ENCODE results near the gene MPPED2. TPM values are rescaled to one million over a fixed set of nuclear protein-coding genes. Genes with fewer than 3 reads are reported as not detected.

The MPPED2 gene
- total RNA-seq, 2 donors from 2014 or later = 1.6 to 3.1 TPM

- Histone ChIP-seq H3K9me3 (no peaks in the 10 kb centered on the region), H3K27me3 (no peaks in the 10 kb centered on the region), H3K4me3 (no peak overlapping the region), H3K4me1 (no peaks in the 10 kb centered on the region), H3K36me3 (replicated peaks in 1 of 2; ENCODE audit: insufficient read depth in 1 of 2, low read depth in 2 of 2) (no peaks in the 10 kb centered on the region), H3K27ac (no peak overlapping the region)
- intact Hi-C loops (cut with DNase I) = no loop called here
- WGBS, 2 donors = 58 to 64% methylated on average over 2 of the region's 2 CpGs
- ATAC-seq (no peak), DNase-seq (no peak)
- TF ChIP-seq CTCF (IDR thresholded peaks at IDR 0.05) (no peak), POLR2A (IDR thresholded peaks at IDR 0.05) (no peak)
Observed at GRCh38 chr11:30510750-30511149, 75.4 kb downstream of the MPPED2 start.

- intact Hi-C loops (cut with DNase I) = no loop called here
- H3K4me1 ChIP-seq = no peaks in the 10 kb centered on the region
- 52 to 66% methylated on average over 2 of the region's 2 CpGs for WGBS, 2 donors
Observed at GRCh38 chr11:30509364-30509763, 76.8 kb downstream of the MPPED2 start.

GRCh38 chr11:30508594-30508993 is 77.6 kb downstream of the MPPED2 start:
- Histone ChIP-seq H3K4me3 (no peak overlapping the region), H3K4me1 (no peaks in the 10 kb centered on the region), H3K36me3 (replicated peaks in 1 of 2; ENCODE audit: insufficient read depth in 1 of 2, low read depth in 2 of 2) (no peaks in the 10 kb centered on the region), H3K27ac (no peak overlapping the region), H3K9me3 (no peaks in the 10 kb centered on the region), H3K27me3 (no peaks in the 10 kb centered on the region)
- TF ChIP-seq POLR2A (IDR thresholded peaks at IDR 0.05) = no peak
- no peak for TF ChIP-seq CTCF (IDR thresholded peaks at IDR 0.05)
- 40% methylated on average over 3 of the region's 3 CpGs for WGBS, 2 donors
- intact Hi-C loops (cut with DNase I) = no loop called here
- ATAC-seq (no peak), DNase-seq (no peak)

More at GRCh38 chr11:30509364-30509763, 76.8 kb downstream of the MPPED2 start:
- H3K4me3 ChIP-seq = no peak overlapping the region
- H3K27me3 ChIP-seq = no peaks in the 10 kb centered on the region
- ATAC-seq (no peak), DNase-seq (no peak)
- no peak overlapping the region for H3K27ac ChIP-seq
- no peaks in the 10 kb centered on the region for H3K9me3 ChIP-seq
- TF ChIP-seq POLR2A (IDR thresholded peaks at IDR 0.05) (no peak), CTCF (IDR thresholded peaks at IDR 0.05) (no peak)
- no peaks in the 10 kb centered on the region for H3K36me3 ChIP-seq (replicated peaks in 1 of 2; ENCODE audit: insufficient read depth in 1 of 2, low read depth in 2 of 2)

- no peak for ATAC-seq
- TF ChIP-seq CTCF (IDR thresholded peaks at IDR 0.05) (no peak), POLR2A (IDR thresholded peaks at IDR 0.05) (no peak)
- WGBS, 2 donors = 61 to 65% methylated on average over 3 of the region's 3 CpGs
Observed at GRCh38 chr11:30505603-30506002, 80.5 kb downstream of the MPPED2 start.

DNA sequence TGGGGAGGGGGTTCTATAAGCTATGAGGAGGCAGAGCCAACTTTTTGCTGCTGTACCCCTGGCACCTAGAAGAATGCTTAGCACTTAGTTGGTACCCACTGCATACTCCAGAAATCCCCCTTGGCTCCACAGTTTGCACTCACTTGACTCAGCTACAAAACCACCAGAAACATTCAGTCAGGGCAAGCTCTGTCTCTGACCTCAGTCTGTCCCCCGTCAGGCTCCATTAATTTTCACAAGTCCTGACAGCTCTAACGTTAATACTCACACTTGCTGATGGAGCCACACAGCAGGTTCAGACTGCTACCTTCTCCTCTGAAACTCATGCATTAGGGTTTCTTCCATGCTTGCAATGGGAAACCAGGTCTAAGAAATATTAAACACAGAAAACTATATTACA is 81.7 kb downstream of the MPPED2 start:
- TF ChIP-seq POLR2A (IDR thresholded peaks at IDR 0.05) = no peak
- TF ChIP-seq CTCF (IDR thresholded peaks at IDR 0.05) = no peak
- no peak overlapping the region for H3K27ac ChIP-seq
- ATAC-seq (no peak), DNase-seq (no peak)
- intact Hi-C loops (cut with DNase I) = no loop called here
- H3K27me3 ChIP-seq = no peaks in the 10 kb centered on the region
- H3K4me1 ChIP-seq = no peaks in the 10 kb centered on the region
- no peaks in the 10 kb centered on the region for H3K9me3 ChIP-seq
- H3K4me3 ChIP-seq = no peak overlapping the region
- 27 to 53% methylated on average over 2 of the region's 2 CpGs for WGBS, 2 donors
- H3K36me3 ChIP-seq (replicated peaks in 1 of 2; ENCODE audit: insufficient read depth in 1 of 2, low read depth in 2 of 2) = no peaks in the 10 kb centered on the region

More at GRCh38 chr11:30505603-30506002, 80.5 kb downstream of the MPPED2 start:
- Histone ChIP-seq H3K9me3 (no peaks in the 10 kb centered on the region), H3K4me3 (no peak overlapping the region), H3K27me3 (no peaks in the 10 kb centered on the region), H3K36me3 (replicated peaks in 1 of 2; ENCODE audit: insufficient read depth in 1 of 2, low read depth in 2 of 2) (no peaks in the 10 kb centered on the region), H3K27ac (no peak overlapping the region), H3K4me1 (no peaks in the 10 kb centered on the region)
- no peak for DNase-seq
- intact Hi-C loops (cut with DNase I) = no loop called here
